OCI-LY3 (cell line): ENCODE results near the gene ZNF804A.

Experiments used
- H2AFZ ChIP-seq: fragments of 200-600, 300-600 bp; shearing (Covaris generic); 2 replicates; pipeline ENCODE4 v1.6.0; 2014; ENCODE audit warnings: antibody characterized with exemption, low read depth, low read length
- H3K27ac ChIP-seq: fragments of 200-600, 300-600 bp; sonication (generic); 2 replicates; pipeline ENCODE4 v1.5.1; 2014; ENCODE audit warnings: mild to moderate bottlenecking, low read length, moderate library complexity, mixed read lengths
- H3K27me3 ChIP-seq: fragments of 200-600, 300-600 bp; sonication (generic); 2 replicates; pipeline ENCODE4 v1.6.1; 2014; ENCODE audit warnings: low read depth, low read length, mixed read lengths
- H3K36me3 ChIP-seq: fragments of 200-600, 300-600 bp; sonication (generic); replicated peaks from 2 replicates; pipeline ENCODE3; 2014; ENCODE audit warnings: low read depth, low read length, mixed read lengths
- H3K4me1 ChIP-seq: fragments of 300-600, 200-600 bp; sonication (generic); 2 replicates; pipeline ENCODE4 v1.6.1; 2014; ENCODE audit warnings: low read length, mixed read lengths
- H3K4me2 ChIP-seq: fragments of 200-600, 300-600 bp; sonication (generic); 2 replicates; pipeline ENCODE4 v1.6.1; 2014; ENCODE audit warnings: low read length, mixed read lengths
- H3K4me3 ChIP-seq: fragments of 300-600, 200-600 bp; sonication (generic); 2 replicates; pipeline ENCODE4 v1.5.1; 2014; ENCODE audit warnings: antibody characterized with exemption, mild to moderate bottlenecking, low read length, moderate library complexity
- H3K79me2 ChIP-seq: fragments of 300-600, 200-600 bp; shearing (Covaris generic); 2 replicates; pipeline ENCODE4 v1.6.1; 2014; ENCODE audit warnings: mild to moderate bottlenecking, low read length, mixed read lengths
- H3K9ac ChIP-seq: fragments of 300-600, 200-600 bp; shearing (Covaris generic); 2 replicates; pipeline ENCODE4 v1.6.0; 2014; ENCODE audit warnings: mild to moderate bottlenecking, low read length, moderate library complexity
- H3K9me3 ChIP-seq: fragments of 200-600, 300-600 bp; shearing (Covaris generic); 2 replicates; pipeline ENCODE4 v1.6.1; 2014; ENCODE audit warnings: low read length, mixed read lengths; ENCODE audit not compliant: insufficient read depth
- H4K20me1 ChIP-seq: fragments of 200-600, 300-600 bp; sonication (generic); 2 replicates; pipeline ENCODE4 v1.6.1; 2016; ENCODE audit warnings: low read length, mixed read lengths; ENCODE audit not compliant: insufficient read depth
- CTCF ChIP-seq: fragments of 200-600, 300-600 bp; sonication (generic); IDR thresholded peaks from 2 replicates; pipeline ENCODE4 v1.5.1; 2014; ENCODE audit warnings: antibody characterized with exemption, low read length, low read depth
- EZH2phosphoT487 ChIP-seq: fragments of 200-600 bp; shearing (Covaris generic); IDR thresholded peaks from 2 replicates; pipeline ENCODE4 v1.6.1; 2018; ENCODE audit warnings: antibody characterized with exemption, mixed run types, low read depth

The ZNF804A gene

GRCh38 chr2:184555352-184555751 is 43.0 kb upstream of the ZNF804A start:
- Histone ChIP-seq H3K27ac (no peak overlapping the region), H3K79me2 (no peaks in the 10 kb centered on the region), H4K20me1 (no peaks in the 10 kb centered on the region), H2AFZ (no peak overlapping the region), H3K4me2 (no peak overlapping the region), H3K27me3 (no peaks in the 10 kb centered on the region), H3K36me3 (no peaks in the 10 kb centered on the region), H3K4me1 (no peaks in the 10 kb centered on the region), H3K4me3 (no peak overlapping the region), H3K9ac (no peak overlapping the region), H3K9me3 (no peaks in the 10 kb centered on the region)
- TF ChIP-seq EZH2phosphoT487 (no peak), CTCF (no peak)

DNA sequence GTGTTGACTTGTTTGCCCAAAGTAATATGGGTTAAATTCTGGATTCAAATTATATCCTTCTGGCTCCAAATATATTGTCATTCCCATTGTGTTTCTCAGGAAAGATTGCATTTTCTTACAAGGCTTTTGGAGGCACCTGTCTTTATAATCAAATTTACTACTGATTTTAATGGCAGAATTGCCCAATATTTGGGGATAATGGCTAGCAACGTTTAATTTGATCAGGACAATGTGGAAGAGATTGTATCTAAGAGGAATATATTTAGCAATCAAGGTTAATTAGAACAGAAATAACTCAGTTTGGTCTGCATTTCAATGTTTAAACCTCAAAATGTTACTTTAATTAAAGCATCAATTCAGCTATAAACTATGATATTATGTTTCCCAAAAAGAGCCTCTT is 41.7 kb upstream of the ZNF804A start:
- no peaks in the 10 kb centered on the region for H3K79me2 ChIP-seq
- H3K4me3 ChIP-seq, result no peak overlapping the region
- H3K4me2 ChIP-seq, result no peak overlapping the region
- no peak overlapping the region for H3K9ac ChIP-seq
- H2AFZ ChIP-seq, result no peak overlapping the region
- no peak for TF ChIP-seq CTCF
- no peak for TF ChIP-seq EZH2phosphoT487
- no peaks in the 10 kb centered on the region for H3K9me3 ChIP-seq
- H4K20me1 ChIP-seq, result no peaks in the 10 kb centered on the region
- H3K36me3 ChIP-seq, result no peaks in the 10 kb centered on the region
- no peaks in the 10 kb centered on the region for H3K27me3 ChIP-seq
- H3K4me1 ChIP-seq, result no peaks in the 10 kb centered on the region
- no peak overlapping the region for H3K27ac ChIP-seq

DNA sequence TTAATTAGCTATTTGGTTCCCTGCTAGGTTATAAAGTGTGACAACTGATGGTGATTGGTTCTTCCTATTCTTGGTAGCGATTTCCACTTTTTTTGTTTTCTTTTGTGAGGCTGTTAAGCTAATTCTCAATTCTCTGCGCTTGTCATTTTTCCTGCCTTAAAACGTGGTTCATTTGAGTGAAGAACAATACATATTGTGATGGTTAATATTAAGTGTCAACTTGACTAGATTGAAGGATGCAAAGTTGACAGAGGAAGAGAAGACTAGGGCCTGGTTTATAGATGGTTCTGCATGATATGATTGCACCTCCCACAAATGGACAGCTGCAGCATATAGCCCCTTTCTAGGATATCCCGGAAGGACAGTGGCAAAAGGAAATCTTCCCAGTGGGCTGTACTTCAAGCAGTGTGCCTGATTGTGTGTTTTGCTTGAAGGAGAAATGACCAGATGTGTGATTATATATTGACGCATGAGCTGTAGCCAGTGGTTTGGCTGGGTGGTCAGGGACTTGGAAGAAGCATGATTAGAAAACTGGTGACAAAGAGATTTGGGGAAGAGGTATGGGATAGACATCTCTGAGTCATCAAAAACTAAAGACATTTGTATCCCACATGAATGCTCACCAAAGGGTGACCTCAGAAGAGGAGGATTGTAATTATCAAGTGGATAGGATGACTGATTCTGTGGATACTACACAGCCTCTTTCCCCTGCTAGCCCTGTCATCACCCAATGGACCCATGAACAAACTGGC is 39.4 kb upstream of the ZNF804A start:
- no peaks in the 10 kb centered on the region for H3K36me3 ChIP-seq
- H4K20me1 ChIP-seq, result no peaks in the 10 kb centered on the region
- no peak overlapping the region for H3K9ac ChIP-seq
- TF ChIP-seq EZH2phosphoT487, result no peak
- TF ChIP-seq CTCF, result no peak
- H3K27ac ChIP-seq, result no peak overlapping the region
- H3K79me2 ChIP-seq, result no peaks in the 10 kb centered on the region
- H3K4me3 ChIP-seq, result no peak overlapping the region
- H3K4me1 ChIP-seq, result no peaks in the 10 kb centered on the region
- H3K27me3 ChIP-seq, result no peaks in the 10 kb centered on the region
- no peak overlapping the region for H3K4me2 ChIP-seq
- H2AFZ ChIP-seq, result no peak overlapping the region
- H3K9me3 ChIP-seq, result no peaks in the 10 kb centered on the region

DNA sequence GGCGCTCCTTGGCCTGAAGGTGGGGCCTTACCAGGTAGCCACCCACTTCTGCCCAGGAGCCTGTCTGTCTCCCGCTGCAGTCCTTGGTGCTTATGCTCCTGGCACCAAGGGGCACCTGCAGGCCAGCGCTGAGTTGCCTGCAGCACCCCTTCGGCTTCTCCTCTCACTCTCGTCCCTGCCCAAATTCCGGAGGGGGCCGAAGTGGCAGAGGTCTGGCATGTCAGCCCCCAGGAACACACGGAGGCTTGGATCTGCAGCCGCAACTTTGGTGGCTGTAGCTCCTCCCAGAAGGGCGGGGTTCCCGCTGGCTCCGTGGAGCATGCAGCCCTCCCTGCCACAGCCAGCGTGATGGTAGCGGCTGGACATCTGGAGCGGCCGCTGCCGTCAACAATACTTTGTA is 37.7 kb upstream of the ZNF804A start:
- H3K9ac ChIP-seq, result no peak overlapping the region
- TF ChIP-seq CTCF (no peak), EZH2phosphoT487 (no peak)
- H3K4me3 ChIP-seq, result no peak overlapping the region
- H3K36me3 ChIP-seq, result no peaks in the 10 kb centered on the region
- H3K79me2 ChIP-seq, result no peaks in the 10 kb centered on the region
- H4K20me1 ChIP-seq, result no peaks in the 10 kb centered on the region
- H3K4me1 ChIP-seq, result no peaks in the 10 kb centered on the region
- no peak overlapping the region for H2AFZ ChIP-seq
- no peak overlapping the region for H3K4me2 ChIP-seq
- no peaks in the 10 kb centered on the region for H3K27me3 ChIP-seq
- no peak overlapping the region for H3K27ac ChIP-seq
- no peaks in the 10 kb centered on the region for H3K9me3 ChIP-seq
